ENCODE data around the gene ZNF432. TPM values are rescaled to one million over a fixed set of nuclear protein-coding genes. Genes with fewer than 3 reads are reported as not detected.

Gene ZNF432
- total RNA-seq, 1 donor from 2014 or later, result 5.9 TPM

- peak; percentile 94 for ATAC-seq
Observed at GRCh38 chr19:52007806-52008557, 40.7 kb downstream of the ZNF432 start, which contains the start of gene ZNF615. Gene ZNF615 (minus strand): TSS chr19:52008211. CDS start chr19:52003711, 4,500 bp downstream.

GRCh38 chr19:52007451-52007805 is 41.2 kb downstream of the ZNF432 start:
- ATAC-seq, result no peak

GRCh38 chr19:51994048-51994644 is 54.5 kb downstream of the ZNF432 start:
- no peak for ATAC-seq

- ATAC-seq, result no peak
Observed at GRCh38 chr19:51993422-51993821, 55.2 kb downstream of the ZNF432 start.

- peak; percentile 99 for ATAC-seq
Observed at GRCh38 chr19:51986309-51987291, 62.0 kb downstream of the ZNF432 start, which contains the start of gene ZNF350. Gene ZNF350 (minus strand): TSS chr19:51986840. CDS start chr19:51974360, 12,480 bp downstream.

- no peak for ATAC-seq
Observed at GRCh38 chr19:51983361-51983760, 65.3 kb downstream of the ZNF432 start.

Other genes with a start within 250 kb of the ZNF432 start
- 2.8 TPM for gene ZNF577, start 160.9 kb downstream of the ZNF432 start, total RNA-seq
- gene ZNF649, start 143.8 kb downstream of the ZNF432 start, total RNA-seq, result 5.4 TPM
- 3.5 TPM for gene ZNF613, start 121.4 kb downstream of the ZNF432 start, total RNA-seq
- 5.7 TPM for gene ZNF350, start 62.0 kb downstream of the ZNF432 start, total RNA-seq
- 5.2 TPM for gene ZNF615, start 40.6 kb downstream of the ZNF432 start, total RNA-seq
- gene ZNF614, start 20.5 kb downstream of the ZNF432 start, total RNA-seq, result 3.6 TPM
- 8.2 TPM for gene ZNF841, start 46.9 kb upstream of the ZNF432 start, total RNA-seq
- gene ZNF616, start 91.1 kb upstream of the ZNF432 start, total RNA-seq, result 5.7 TPM
- gene ZNF836, start 122.8 kb upstream of the ZNF432 start, total RNA-seq, result 7.9 TPM
- gene PPP2R1A, start 141.2 kb upstream of the ZNF432 start, total RNA-seq, result 168 TPM
- gene ZNF766, start 220.7 kb upstream of the ZNF432 start, total RNA-seq, result 6.4 TPM
- 7.2 TPM for gene ZNF480, start 248.3 kb upstream of the ZNF432 start, total RNA-seq